Activated naive CD4-positive, alpha-beta T cell treated with anti-CD3 and anti-CD28 coated beads, Interleukin-2, amount 10 ng/mL, durations not matched to agents 7 days and 5 days (primary cell): ENCODE data around the gene BRIP1.

Experiments
- CTCF ChIA-PET: fragments of 350-600 bp; sonication (Branson Sonifier 250); formaldehyde crosslinking; loops from one replicate; lab custom pipeline; 2021; ENCODE audit warnings: antibody characterized with exemption; lab: Charles Lee
- DNase-seq: peaks from one replicate; pipeline ENCODE4 v3.0.0-alpha.2; 2020
- H3K27ac Mint-ChIP-seq: one replicate; pipeline ENCODE4 v1.8.0; 2021; ENCODE audit warnings: mild to moderate bottlenecking, moderate library complexity, mixed read lengths
- H3K27me3 Mint-ChIP-seq: one replicate; pipeline ENCODE4 v1.8.0; 2021; ENCODE audit warnings: mild to moderate bottlenecking, mixed read lengths
- H3K36me3 Mint-ChIP-seq: one replicate; pipeline ENCODE4 v1.8.0; 2021; ENCODE audit warnings: mixed read lengths
- H3K4me1 Mint-ChIP-seq: one replicate; pipeline ENCODE4 v1.8.0; 2021; ENCODE audit warnings: mixed read lengths
- H3K4me3 Mint-ChIP-seq: one replicate; pipeline ENCODE4 v1.8.0; 2021; ENCODE audit warnings: mild to moderate bottlenecking, moderate library complexity, mixed read lengths
- H3K9me3 Mint-ChIP-seq: one replicate; pipeline ENCODE4 v1.8.0; 2021; ENCODE audit warnings: mixed read lengths

BRIP1 gene

DNA sequence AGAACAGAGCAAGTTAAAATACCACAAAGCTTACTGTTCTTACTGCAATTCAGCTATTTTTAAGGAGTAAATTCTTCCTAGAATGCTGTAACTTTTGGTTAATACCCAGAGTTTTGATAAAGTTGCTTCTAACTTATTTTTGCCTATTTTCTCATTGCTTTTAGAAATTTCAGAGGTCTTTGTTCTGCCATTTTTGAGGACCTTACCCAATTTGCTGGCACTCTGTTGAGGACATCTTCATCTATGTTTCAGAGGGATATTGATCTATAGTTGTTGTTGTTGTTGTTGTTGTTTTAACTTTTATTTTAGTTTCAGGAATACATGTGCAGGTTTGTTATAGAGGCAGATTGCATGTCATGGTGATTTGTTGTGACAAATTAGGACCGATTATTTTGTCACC is 161.3 kb downstream of the BRIP1 start:
- no peak for DNase-seq
- CTCF ChIA-PET: no interaction called here
- Mint-ChIP-seq H3K36me3 (peaks cover 32% of the 10 kb centered on the region), H3K27ac (no peak overlapping the region), H3K4me3 (no peak overlapping the region), H3K27me3 (no peaks in the 10 kb centered on the region), H3K9me3 (peaks cover 40% of the 10 kb centered on the region), H3K4me1 (no peaks in the 10 kb centered on the region)

DNA sequence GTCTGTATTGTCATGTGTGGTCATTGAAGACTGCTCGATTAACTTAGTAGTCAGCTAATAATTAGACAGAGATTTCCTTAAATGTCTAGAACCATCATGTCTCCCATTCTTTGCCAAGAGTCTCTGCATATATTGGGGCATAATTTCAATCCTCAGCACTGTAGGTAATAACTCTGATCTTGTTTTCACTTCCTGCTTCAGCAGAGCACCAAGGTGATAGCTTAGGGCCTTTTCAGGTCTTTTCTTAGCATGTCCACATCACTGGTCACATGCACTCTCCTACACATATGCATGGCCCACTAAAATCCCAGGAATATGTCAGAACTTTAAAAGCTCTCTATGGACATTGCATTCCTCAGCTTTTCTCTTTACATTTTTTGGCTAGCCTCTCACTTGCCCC is 162.0 kb downstream of the BRIP1 start:
- no peak for DNase-seq
- CTCF ChIA-PET: no interaction called here
- no peak overlapping the region for H3K4me3 Mint-ChIP-seq
- no peak overlapping the region for H3K27ac Mint-ChIP-seq
- H3K4me1 Mint-ChIP-seq: no peaks in the 10 kb centered on the region
- H3K27me3 Mint-ChIP-seq: no peaks in the 10 kb centered on the region
- peaks cover 29% of the 10 kb centered on the region for H3K36me3 Mint-ChIP-seq
- peaks cover 40% of the 10 kb centered on the region for H3K9me3 Mint-ChIP-seq

DNA sequence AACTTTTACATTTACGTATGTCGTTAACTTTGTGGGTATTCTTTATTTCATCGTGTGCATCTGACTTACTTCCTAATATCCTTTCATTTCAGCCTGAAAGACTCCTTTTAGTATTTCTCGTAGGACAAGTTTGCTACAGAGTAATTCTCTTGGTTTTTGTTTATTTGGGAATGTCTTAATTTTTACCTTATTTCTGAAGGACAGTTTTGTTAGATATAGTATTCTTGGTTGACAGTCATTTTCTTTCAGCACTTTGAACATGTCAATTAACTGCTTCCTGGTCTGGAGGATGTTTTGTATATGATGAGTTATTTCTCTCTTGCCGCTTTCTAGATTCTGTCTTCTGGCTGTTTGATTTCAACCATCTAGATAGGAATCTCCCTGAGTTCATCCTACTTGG is 163.1 kb downstream of the BRIP1 start:
- no peak overlapping the region for H3K4me3 Mint-ChIP-seq
- H3K9me3 Mint-ChIP-seq: peaks cover 40% of the 10 kb centered on the region
- H3K36me3 Mint-ChIP-seq: peaks cover 26% of the 10 kb centered on the region
- CTCF ChIA-PET: no interaction called here
- H3K27me3 Mint-ChIP-seq: no peaks in the 10 kb centered on the region
- H3K27ac Mint-ChIP-seq: no peak overlapping the region
- DNase-seq: no peak
- H3K4me1 Mint-ChIP-seq: no peaks in the 10 kb centered on the region

DNA sequence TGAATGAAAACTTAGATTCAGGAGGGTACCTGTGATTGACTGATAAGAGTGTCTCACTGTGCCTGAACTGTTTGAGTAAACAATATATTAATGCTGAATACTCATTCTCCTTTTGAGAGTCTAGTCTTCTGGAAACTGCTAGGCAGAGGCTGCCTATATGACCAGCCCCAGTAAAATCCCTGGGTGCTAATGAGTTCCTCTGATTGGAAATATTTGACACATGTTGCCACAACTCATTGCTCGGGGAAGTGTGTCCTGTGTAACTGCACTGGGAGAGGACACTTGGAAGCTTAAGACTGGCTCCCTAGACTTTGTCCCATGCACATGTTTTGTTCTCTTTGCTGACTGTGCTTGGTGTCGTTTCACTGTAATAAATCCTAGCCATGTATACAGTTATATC is 163.6 kb downstream of the BRIP1 start:
- Mint-ChIP-seq H3K27me3 (no peaks in the 10 kb centered on the region), H3K9me3 (peaks cover 40% of the 10 kb centered on the region), H3K36me3 (peaks cover 23% of the 10 kb centered on the region), H3K27ac (no peak overlapping the region), H3K4me1 (no peaks in the 10 kb centered on the region), H3K4me3 (no peak overlapping the region)
- CTCF ChIA-PET: no interaction called here
- no peak for DNase-seq

DNA sequence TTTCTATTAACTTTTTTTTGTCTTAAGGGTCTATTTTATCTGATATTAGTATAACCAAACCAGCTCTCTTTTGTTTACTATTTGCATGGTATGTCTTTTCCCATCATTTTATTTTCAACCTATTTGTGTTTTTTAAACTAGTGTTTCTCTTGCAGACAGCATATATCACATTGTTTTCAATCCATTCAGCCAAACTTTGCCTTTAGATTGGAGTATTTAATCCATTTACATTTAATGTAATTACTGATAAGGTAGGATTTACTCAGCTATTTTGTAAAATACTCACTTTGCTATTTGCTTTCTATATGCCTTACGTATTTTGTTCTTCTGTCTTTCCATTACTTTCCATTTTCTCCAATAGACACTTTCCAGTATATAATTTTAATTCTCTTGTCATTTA is 164.3 kb downstream of the BRIP1 start:
- Mint-ChIP-seq H3K27ac (no peak overlapping the region), H3K36me3 (peaks cover 27% of the 10 kb centered on the region), H3K27me3 (no peaks in the 10 kb centered on the region), H3K4me1 (no peaks in the 10 kb centered on the region), H3K4me3 (no peak overlapping the region), H3K9me3 (peaks cover 40% of the 10 kb centered on the region)
- CTCF ChIA-PET: no interaction called here
- DNase-seq: no peak

DNA sequence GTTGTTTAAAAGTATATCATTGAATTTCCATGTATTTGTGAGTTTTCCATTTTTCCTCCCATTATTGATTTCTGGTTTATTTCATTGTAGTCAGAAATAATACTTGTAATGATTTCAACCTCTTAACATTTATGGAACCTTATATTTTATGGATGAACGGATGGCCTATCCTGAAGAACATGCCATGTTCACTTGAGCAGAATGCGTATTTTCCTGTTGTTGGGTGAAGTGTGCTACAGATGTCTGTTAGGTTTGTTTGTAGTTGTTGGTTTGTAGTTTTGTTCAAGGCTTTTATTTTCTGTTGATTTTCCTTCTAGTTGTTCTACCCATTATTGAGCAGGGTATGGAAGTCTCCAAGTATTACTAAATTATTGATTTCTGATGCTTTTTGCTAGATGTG is 165.1 kb downstream of the BRIP1 start:
- CTCF ChIA-PET: no interaction called here
- Mint-ChIP-seq H3K4me1 (no peaks in the 10 kb centered on the region), H3K9me3 (peaks cover 36% of the 10 kb centered on the region), H3K27me3 (no peaks in the 10 kb centered on the region), H3K27ac (no peak overlapping the region), H3K36me3 (peaks cover 25% of the 10 kb centered on the region), H3K4me3 (no peak overlapping the region)
- no peak for DNase-seq

DNA sequence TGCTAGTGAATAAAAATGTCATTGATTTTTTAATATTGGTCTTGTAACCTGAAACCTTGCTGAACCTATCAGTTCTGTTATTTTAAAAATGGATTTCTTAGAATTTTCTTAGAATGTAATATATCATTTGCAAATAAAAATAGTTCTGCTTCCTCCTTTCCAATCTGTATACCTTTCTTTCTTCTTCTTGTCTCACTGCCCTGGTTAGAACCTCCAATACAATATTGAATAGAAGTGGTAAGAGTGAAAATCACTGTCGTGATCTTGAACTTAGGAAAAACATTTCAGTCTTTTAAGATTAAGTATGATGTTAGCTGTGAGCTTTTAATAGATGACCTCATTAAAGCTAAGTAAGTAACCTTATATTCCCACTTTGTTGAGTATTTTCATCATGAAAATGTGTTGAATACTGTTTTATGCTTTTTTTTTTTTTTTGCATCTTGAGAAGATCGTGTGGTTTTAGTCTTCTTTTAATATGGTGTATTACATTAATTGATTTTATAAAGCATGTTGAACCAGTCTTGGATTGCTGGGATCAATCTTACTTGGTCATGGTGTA is 167.5 kb downstream of the BRIP1 start:
- no peak overlapping the region for H3K27ac Mint-ChIP-seq
- H3K9me3 Mint-ChIP-seq: peaks cover 17% of the 10 kb centered on the region
- H3K4me3 Mint-ChIP-seq: no peak overlapping the region
- DNase-seq: no peak
- CTCF ChIA-PET: no interaction called here
- peaks cover 28% of the 10 kb centered on the region for H3K36me3 Mint-ChIP-seq
- no peaks in the 10 kb centered on the region for H3K27me3 Mint-ChIP-seq
- no peaks in the 10 kb centered on the region for H3K4me1 Mint-ChIP-seq

DNA sequence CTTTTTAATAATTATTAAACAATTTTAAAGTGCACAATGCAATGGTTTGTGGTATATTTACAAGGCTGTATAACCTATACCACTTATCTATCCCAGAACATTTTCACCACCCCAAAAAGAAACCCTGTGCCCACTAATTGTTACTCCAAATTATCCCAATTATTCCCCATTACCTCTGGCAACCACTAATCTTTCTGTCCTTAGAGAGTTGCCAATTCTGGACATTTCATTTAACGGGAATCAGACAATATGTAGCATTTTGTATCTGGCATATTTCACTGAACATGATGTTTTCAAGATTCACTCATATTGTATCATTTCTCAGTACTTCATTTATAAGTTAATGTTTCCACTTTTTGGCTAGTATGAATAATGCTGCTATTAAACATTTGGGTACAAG is 169.2 kb downstream of the BRIP1 start:
- H3K9me3 Mint-ChIP-seq: peaks cover 2% of the 10 kb centered on the region
- no peak overlapping the region for H3K27ac Mint-ChIP-seq
- H3K4me3 Mint-ChIP-seq: no peak overlapping the region
- CTCF ChIA-PET: no interaction called here
- peaks cover 32% of the 10 kb centered on the region for H3K36me3 Mint-ChIP-seq
- DNase-seq: no peak
- no peaks in the 10 kb centered on the region for H3K4me1 Mint-ChIP-seq
- no peaks in the 10 kb centered on the region for H3K27me3 Mint-ChIP-seq

DNA sequence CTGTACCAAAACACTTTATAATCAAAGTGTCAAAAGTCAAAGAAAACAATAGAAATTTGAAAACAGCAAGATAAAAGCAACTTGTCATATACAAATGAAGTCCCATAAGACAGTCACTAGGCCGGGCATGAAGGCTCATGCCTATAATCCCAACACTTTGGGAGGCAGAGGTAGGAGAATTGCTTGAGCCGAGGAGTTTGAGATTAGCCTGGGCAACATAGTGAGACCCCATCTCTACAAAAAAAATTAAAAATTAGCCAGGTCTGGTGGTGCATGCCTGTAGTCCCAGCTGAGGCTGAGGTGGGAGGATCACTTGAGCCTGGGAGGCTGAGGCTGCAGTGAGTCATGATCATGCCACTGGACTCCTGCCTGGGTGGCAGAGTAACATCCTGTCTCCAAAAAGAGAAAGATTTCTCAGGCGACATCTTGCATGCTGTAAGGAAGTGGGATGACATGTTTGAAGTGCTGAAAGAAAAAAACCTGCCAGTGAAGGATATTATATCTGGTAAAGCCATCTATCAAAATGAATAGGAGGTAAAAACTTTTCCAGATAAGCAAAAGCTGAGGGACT is 173.6 kb downstream of the BRIP1 start:
- H3K27ac Mint-ChIP-seq: no peak overlapping the region
- no peak overlapping the region for H3K4me3 Mint-ChIP-seq
- CTCF ChIA-PET: interaction anchor here (0.7 kb wide), 1 partner anchor 15 kb away, joined by 4 read pairs; no protein-coding TSS in a partner anchor
- H3K36me3 Mint-ChIP-seq: peaks cover 45% of the 10 kb centered on the region
- no peaks in the 10 kb centered on the region for H3K9me3 Mint-ChIP-seq
- no peak for DNase-seq
- no peaks in the 10 kb centered on the region for H3K4me1 Mint-ChIP-seq
- no peaks in the 10 kb centered on the region for H3K27me3 Mint-ChIP-seq

DNA sequence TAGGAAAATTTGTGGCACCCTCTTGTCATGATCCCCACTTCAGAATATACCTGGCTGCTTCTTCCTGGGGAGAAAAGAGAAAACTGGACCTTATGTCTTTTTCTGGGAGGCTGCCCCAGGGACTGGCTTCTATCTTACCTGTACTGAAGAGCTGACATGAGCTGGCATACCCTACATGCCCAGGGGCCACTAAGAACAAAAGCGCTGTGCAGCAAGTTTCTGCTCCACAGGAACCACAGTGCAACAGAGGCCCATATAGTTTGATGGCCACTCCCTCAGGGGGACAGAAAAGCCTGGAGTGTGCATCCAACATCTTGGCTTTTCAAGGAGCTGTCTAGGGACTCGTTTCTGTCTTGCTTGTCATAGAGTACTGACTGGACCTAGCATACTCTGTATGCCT is 175.6 kb downstream of the BRIP1 start:
- no peaks in the 10 kb centered on the region for H3K4me1 Mint-ChIP-seq
- H3K27ac Mint-ChIP-seq: no peak overlapping the region
- no peaks in the 10 kb centered on the region for H3K9me3 Mint-ChIP-seq
- CTCF ChIA-PET: no interaction called here
- H3K27me3 Mint-ChIP-seq: no peaks in the 10 kb centered on the region
- peaks cover 47% of the 10 kb centered on the region for H3K36me3 Mint-ChIP-seq
- no peak for DNase-seq
- no peak overlapping the region for H3K4me3 Mint-ChIP-seq

DNA sequence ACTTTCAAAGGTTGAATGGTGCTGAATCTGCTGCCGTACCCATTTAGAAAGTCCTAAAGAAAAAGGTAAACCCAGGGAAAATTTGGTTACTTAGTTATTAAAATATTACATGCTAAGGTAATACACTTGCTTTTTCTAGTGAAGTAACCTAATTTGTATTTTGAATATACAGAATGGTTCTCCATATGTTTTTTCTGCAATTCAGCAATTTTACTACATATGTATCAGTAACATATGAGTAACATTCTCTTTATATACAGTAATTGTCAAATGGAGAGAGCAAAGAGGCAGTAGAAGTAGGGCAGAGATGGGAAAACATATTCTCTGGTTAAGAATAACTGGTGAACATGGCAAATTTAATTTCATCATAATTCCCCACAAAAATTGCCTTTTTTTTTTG is 177.2 kb downstream of the BRIP1 start:
- no peak overlapping the region for H3K4me3 Mint-ChIP-seq
- no peaks in the 10 kb centered on the region for H3K9me3 Mint-ChIP-seq

DNA sequence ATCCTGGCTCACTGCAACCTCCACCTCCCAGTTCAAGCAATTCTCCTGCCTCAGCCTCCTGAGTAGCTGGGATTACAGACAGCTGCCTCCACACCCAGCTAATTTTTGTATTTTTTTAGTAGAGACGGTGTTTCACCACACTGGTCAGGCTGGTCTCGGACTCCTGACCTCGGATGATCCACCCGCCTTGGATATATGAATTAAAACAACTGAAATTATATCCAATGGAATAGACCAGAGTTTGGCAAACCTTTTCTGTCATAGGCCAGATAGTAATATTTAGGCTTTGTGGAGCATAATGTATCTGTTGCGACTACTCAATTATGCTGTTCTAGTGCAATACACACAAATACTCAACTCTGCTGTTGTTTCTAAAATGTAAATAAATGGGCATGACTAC is 178.5 kb downstream of the BRIP1 start:
- H3K4me1 Mint-ChIP-seq: no peaks in the 10 kb centered on the region
- H3K9me3 Mint-ChIP-seq: no peaks in the 10 kb centered on the region
- no peak overlapping the region for H3K4me3 Mint-ChIP-seq
- no peak for DNase-seq
- no peaks in the 10 kb centered on the region for H3K27me3 Mint-ChIP-seq
- H3K36me3 Mint-ChIP-seq: peaks cover 34% of the 10 kb centered on the region
- CTCF ChIA-PET: no interaction called here
- H3K27ac Mint-ChIP-seq: no peak overlapping the region

More for the DNA sequence above, 177.2 kb downstream of the BRIP1 start:
- H3K36me3 Mint-ChIP-seq: peaks cover 41% of the 10 kb centered on the region
- no peak for DNase-seq
- H3K4me1 Mint-ChIP-seq: no peaks in the 10 kb centered on the region
- H3K27ac Mint-ChIP-seq: no peak overlapping the region
- H3K27me3 Mint-ChIP-seq: no peaks in the 10 kb centered on the region
- CTCF ChIA-PET: no interaction called here

DNA sequence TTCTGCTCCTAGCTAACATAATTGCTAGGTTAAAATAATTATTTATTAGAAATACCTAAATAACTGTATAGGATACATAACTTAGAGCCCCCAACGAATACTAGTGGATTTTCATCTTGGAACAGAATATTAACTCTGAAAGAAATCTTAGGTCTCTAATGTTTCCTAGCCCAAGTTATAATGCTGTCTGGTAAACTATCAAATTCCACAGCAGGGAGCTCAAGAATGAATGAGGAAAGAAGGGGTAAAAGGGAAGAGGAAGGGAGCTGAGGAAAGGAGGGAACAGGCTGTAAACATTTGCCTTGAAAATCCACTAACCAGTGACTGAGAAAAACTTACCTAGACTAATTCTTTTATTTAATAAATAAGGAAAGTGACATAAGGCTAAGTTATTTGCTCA is 179.2 kb downstream of the BRIP1 start:
- Mint-ChIP-seq H3K27me3 (no peaks in the 10 kb centered on the region), H3K36me3 (peaks cover 31% of the 10 kb centered on the region), H3K4me1 (no peaks in the 10 kb centered on the region), H3K27ac (no peak overlapping the region), H3K4me3 (no peak overlapping the region), H3K9me3 (no peaks in the 10 kb centered on the region)
- CTCF ChIA-PET: no interaction called here
- no peak for DNase-seq

DNA sequence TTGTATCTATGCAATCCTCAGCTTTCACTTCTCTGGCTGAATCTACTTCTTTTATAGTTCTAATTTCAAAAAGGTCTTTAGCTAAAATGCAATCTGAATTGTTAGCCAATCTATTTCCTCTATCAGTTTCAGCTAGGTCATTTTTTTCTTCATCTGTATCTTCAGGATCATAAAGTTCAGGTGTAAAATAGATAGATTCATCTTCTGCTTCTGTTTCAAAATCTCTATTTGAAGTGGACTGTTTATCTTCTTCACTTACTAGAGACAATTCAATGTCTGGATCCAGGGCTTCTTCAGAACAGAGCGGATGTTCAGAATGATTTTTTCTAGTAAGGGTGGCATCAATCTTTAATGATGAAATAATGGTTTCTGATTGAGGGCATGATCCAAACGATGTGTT is 179.9 kb downstream of the BRIP1 start:
- CTCF ChIA-PET: no interaction called here
- Mint-ChIP-seq H3K9me3 (no peaks in the 10 kb centered on the region), H3K4me3 (no peak overlapping the region), H3K27ac (no peak overlapping the region), H3K4me1 (no peaks in the 10 kb centered on the region), H3K36me3 (peaks cover 25% of the 10 kb centered on the region), H3K27me3 (no peaks in the 10 kb centered on the region)
- DNase-seq: no peak

DNA sequence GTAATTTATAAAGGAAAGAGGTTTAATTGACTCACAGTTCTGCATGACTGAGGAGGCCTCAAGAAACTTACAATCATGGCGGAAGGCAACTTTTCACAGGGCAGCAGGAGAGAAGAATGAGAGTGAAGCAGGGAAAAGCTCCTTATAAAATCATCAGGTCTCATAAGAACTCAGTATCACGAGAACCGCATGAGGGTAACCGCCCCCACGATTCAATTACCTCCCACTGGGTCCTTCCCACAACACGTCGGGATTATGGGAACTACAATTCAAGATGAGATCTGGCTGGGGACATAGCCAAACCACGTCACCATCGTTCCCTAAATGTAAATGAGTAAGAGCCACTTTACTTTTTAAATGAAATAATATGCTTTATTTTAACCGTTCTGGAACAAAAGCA is 182.4 kb downstream of the BRIP1 start:
- CTCF ChIA-PET: no interaction called here
- H3K36me3 Mint-ChIP-seq: peaks cover 11% of the 10 kb centered on the region
- DNase-seq: no peak
- H3K27me3 Mint-ChIP-seq: no peaks in the 10 kb centered on the region
- H3K9me3 Mint-ChIP-seq: no peaks in the 10 kb centered on the region
- no peaks in the 10 kb centered on the region for H3K4me1 Mint-ChIP-seq
- H3K27ac Mint-ChIP-seq: no peak overlapping the region
- no peak overlapping the region for H3K4me3 Mint-ChIP-seq
